Osteoblast (primary cell): Measurements from ENCODE around the gene TANK. TPM values are rescaled to one million over a fixed set of nuclear protein-coding genes. Genes with fewer than 3 reads are reported as not detected.
"Not testable (repeated sequence)": the region's sequence is repeated elsewhere in the genome, so short reads cannot be mapped to it uniquely, and the experiment has no call there.

Source experiments
- DNase-seq: peaks from one replicate; pipeline ENCODE4 v3.0.0; 2011; ENCODE audit warnings: low spot score, mixed read lengths; ENCODE audit not compliant: insufficient read length; ENCODE audit errors: missing footprints
- H2AFZ ChIP-seq: 2 replicates; pipeline ENCODE4 v1.6.0; 2011; ENCODE audit warnings: mild to moderate bottlenecking, low read length
- H3K27ac ChIP-seq: 2 replicates; pipeline ENCODE4 v1.5.1; 2011; ENCODE audit warnings: mild to moderate bottlenecking, low read depth, low read length, moderate library complexity
- H3K27me3 ChIP-seq: 2 replicates; pipeline ENCODE4 v1.6.0; 2012; ENCODE audit warnings: mild to moderate bottlenecking, control low read depth, inconsistent platforms, low read length, moderate library complexity; ENCODE audit not compliant: insufficient read depth
- H3K36me3 ChIP-seq: 2 replicates; pipeline ENCODE4 v1.5.1; 2011; ENCODE audit warnings: mild to moderate bottlenecking, low read length, control low read depth, moderate library complexity; ENCODE audit not compliant: insufficient read depth
- H3K4me1 ChIP-seq: 2 replicates; pipeline ENCODE4 v1.5.1; 2011; ENCODE audit warnings: mild to moderate bottlenecking, low read length, control low read depth, moderate library complexity; ENCODE audit not compliant: insufficient read depth
- H3K4me2 ChIP-seq: 2 replicates; pipeline ENCODE4 v1.6.0; 2011; ENCODE audit warnings: mild to moderate bottlenecking, low read length; ENCODE audit not compliant: insufficient read depth
- H3K4me3 ChIP-seq: fragments of 200-600 bp; sonication (generic); 3 replicates; pipeline ENCODE4 v1.5.1; 2012; ENCODE audit warnings: mild to moderate bottlenecking, low read length, inconsistent platforms; ENCODE audit not compliant: insufficient read depth
- H3K79me2 ChIP-seq: 2 replicates; pipeline ENCODE4 v1.6.0; 2012; ENCODE audit warnings: mild to moderate bottlenecking, low read length, control low read depth, inconsistent platforms; ENCODE audit not compliant: insufficient read depth
- H3K9me3 ChIP-seq: 2 replicates; pipeline ENCODE4 v1.5.1; 2011; ENCODE audit warnings: low read depth, low read length, control low read depth
- H4K20me1 ChIP-seq: 2 replicates; pipeline ENCODE4 v1.6.0; 2012; ENCODE audit warnings: mild to moderate bottlenecking, low read length, control low read depth; ENCODE audit not compliant: insufficient read depth
- CTCF ChIP-seq: IDR thresholded peaks from 2 replicates; pipeline ENCODE4 v1.5.1; 2011; ENCODE audit warnings: mild to moderate bottlenecking, low read depth, low read length, moderate library complexity; ENCODE audit errors: extremely low read depth
- total RNA-seq: library from RNA; depleted of rRNA; stranded (reverse); fragments of >200 nt; gene quantifications from 2 replicates; pipeline ENCODE4 v1.2.3, GENCODE V29; 2012

TANK gene
- total RNA-seq, 1 donor: 127 TPM

GRCh38 chr2:161177969-161178368 lies 17.7 kb downstream of the TANK start:
- H2AFZ ChIP-seq: no peak overlapping the region
- DNase-seq: no peak
- TF ChIP-seq CTCF: no peak
- H3K79me2 ChIP-seq: peaks cover 52% of the 10 kb centered on the region
- no peak overlapping the region for H3K4me2 ChIP-seq
- no peak overlapping the region for H3K27ac ChIP-seq
- no peaks in the 10 kb centered on the region for H3K9me3 ChIP-seq
- H3K4me3 ChIP-seq: no peak overlapping the region
- H3K27me3 ChIP-seq: no peaks in the 10 kb centered on the region
- no peaks in the 10 kb centered on the region for H3K4me1 ChIP-seq
- H3K36me3 ChIP-seq: peaks cover 36% of the 10 kb centered on the region
- no peaks in the 10 kb centered on the region for H4K20me1 ChIP-seq

- H3K27ac ChIP-seq: no peak overlapping the region
- peaks cover 39% of the 10 kb centered on the region for H3K36me3 ChIP-seq
- no peak overlapping the region for H3K4me3 ChIP-seq
- no peak for TF ChIP-seq CTCF
- peak; percentile 38 for DNase-seq
- H4K20me1 ChIP-seq: no peaks in the 10 kb centered on the region
- H3K9me3 ChIP-seq: no peaks in the 10 kb centered on the region
- no peak overlapping the region for H3K4me2 ChIP-seq
- H3K27me3 ChIP-seq: no peaks in the 10 kb centered on the region
- no peaks in the 10 kb centered on the region for H3K4me1 ChIP-seq
- H2AFZ ChIP-seq: no peak overlapping the region
- H3K79me2 ChIP-seq: peaks cover 44% of the 10 kb centered on the region
Measured at GRCh38 chr2:161178756-161179155, 18.5 kb downstream of the TANK start.

GRCh38 chr2:161190050-161190449 lies 29.8 kb downstream of the TANK start:
- H3K4me2 ChIP-seq: no peak overlapping the region
- H3K36me3 ChIP-seq: peaks cover 18% of the 10 kb centered on the region
- no peak overlapping the region for H3K27ac ChIP-seq
- H3K27me3 ChIP-seq: no peaks in the 10 kb centered on the region
- no peaks in the 10 kb centered on the region for H3K9me3 ChIP-seq
- no peaks in the 10 kb centered on the region for H4K20me1 ChIP-seq
- no peaks in the 10 kb centered on the region for H3K4me1 ChIP-seq
- H2AFZ ChIP-seq: no peak overlapping the region
- no peak for TF ChIP-seq CTCF
- H3K79me2 ChIP-seq: peaks cover 16% of the 10 kb centered on the region
- DNase-seq: no peak
- H3K4me3 ChIP-seq: no peak overlapping the region

GRCh38 chr2:161195602-161196001 lies 35.4 kb downstream of the TANK start:
- H3K27ac ChIP-seq, H3K27me3 ChIP-seq, H2AFZ ChIP-seq, H3K9me3 ChIP-seq, H3K4me3 ChIP-seq, H3K4me1 ChIP-seq, H3K4me2 ChIP-seq, H4K20me1 ChIP-seq, DNase-seq: not testable (repeated sequence)
- Histone ChIP-seq H3K36me3 (peaks cover 25% of the 10 kb centered on the region), H3K79me2 (peaks cover 42% of the 10 kb centered on the region)
